HG03558 (cell line): Measurements from ENCODE around the gene TCF12.

ENCODE experiments used
- ATAC-seq: cut with Tn5 transposase; IDR thresholded peaks from one replicate; pipeline ENCODE4 v1.9.1; 2021; ENCODE audit warnings: moderate number of reproducible peaks; ENCODE audit not compliant: unreplicated experiment; ENCODE audit errors: extremely low read depth

The TCF12 gene

DNA sequence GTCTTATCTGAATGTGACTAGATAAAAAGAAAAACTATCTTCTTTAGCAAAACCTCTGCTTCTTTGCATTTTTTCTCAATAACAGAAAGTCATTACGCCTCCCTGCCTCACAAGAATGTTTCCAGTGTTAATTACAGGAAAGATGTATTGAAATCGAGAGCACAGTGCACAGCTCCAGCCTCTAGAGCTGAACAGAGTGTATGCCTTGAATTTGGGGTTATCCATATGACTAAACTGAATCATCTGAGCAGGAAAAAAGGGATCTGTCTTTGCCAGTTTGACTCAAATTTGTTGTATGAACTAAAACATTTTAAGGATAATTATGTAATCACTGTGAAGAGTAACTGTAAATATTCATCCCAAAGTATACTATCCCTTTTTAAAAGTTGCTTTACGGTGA, 308.7 kb downstream of the TCF12 start:
- no peak for ATAC-seq

DNA sequence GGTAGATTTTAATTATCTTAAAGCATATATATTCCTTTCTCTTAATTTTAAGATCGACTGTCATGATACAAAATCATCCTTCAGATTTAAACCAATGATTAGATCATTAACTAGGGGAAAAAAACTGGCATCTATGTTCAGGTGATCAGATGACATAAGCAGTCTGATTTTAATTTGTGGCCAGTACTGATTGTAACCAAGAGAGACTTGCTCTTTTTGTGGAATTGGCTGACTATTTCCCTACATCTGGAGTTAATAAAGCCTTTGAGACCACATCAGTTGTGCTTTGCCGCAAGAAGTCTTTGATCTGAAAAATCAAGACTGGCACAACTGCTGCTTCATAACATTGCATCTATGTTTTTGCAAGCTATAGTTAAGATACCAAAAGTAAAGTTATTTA, 309.5 kb downstream of the TCF12 start:
- no peak for ATAC-seq

DNA sequence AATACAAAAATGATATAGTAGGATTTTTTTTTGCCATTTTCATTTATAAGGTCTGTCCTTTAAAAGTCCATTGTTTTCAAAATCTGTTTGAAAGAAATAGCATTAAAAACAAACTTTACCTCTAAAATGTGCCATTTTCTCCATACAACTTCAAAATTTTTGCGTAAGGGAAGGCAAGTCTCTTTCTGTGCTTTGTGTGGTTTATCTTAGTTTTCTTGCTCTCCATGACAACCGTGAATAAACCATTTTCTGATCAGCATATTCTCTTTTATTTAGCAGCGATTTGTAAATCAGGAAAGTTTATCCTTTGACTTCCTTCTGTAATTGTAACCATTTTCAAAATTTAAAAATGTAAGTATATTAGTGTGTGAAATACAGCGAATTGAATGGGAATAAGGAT, 310.0 kb downstream of the TCF12 start:
- no peak for ATAC-seq

DNA sequence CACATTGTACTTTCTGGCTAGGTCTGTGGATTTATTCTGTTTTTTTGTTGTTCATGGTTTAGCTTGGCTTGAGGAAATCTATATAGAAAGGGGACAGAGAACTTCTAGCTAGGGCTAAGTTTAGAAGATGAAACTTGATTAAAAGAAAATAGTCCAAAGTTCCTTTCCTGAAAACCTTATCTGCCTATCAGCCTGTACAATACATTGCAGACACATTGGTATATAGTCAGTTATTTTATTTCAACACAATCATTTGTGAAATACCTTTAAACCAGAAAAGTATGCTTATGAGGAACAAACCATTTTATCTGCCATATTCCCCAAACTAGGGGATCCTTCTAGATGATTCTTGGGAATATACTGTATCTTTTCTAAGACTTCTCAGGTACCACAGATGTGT, 310.6 kb downstream of the TCF12 start:
- ATAC-seq: no peak

DNA sequence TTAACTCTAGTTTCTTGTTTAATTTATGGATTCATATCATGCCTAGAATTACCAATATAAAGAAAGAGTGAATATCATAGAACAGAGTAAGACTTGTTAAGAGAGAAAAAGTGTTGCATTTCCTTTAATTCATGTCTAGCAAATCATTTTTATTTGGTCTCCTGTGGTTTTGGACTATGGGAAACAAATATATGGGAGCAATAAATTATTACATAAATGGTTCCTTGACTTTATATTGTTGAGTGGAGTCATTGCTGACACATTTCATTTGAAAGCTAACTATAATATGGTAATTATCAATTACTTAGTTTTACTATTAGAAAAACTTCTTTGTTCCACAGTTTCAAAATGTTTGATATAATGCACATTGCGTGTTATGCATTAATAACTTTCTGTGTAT, 313.1 kb downstream of the TCF12 start:
- no peak for ATAC-seq

DNA sequence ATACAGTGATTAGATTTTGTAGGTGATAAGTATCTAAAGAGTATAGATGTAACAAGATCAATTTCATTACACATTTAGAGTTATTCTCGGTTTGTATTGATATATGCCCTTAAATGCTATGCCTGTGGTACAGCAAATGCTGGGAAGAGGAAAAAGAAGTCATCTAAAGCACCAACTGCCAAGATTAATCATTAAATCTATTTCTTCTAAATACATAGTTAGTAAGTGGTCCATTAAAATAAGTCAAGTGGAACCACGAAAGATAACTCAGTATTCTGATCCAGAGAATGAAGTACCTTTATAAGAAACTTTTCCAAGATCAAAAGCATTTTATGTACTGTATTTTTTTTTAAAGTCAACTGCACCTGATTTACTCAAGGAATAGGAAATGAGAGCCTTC, 315.7 kb downstream of the TCF12 start:
- ATAC-seq: no peak

DNA sequence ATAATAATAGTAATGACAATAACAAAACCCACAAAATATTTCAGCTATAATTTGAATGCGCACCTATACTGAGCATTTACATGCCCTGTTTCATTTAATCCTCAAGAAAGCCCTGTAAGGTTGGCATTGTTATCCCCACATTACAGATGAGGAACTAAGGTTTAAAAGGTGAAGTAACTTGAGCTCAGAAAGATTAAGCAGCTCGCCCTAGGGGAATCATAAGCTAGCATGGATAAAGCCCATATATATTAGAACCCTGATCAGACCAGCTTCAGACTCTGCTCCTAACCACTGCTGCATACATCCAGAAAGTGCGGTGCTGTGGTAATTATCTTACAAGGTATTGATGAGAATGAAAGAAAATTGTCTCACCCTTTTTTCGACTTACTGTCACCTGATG, 316.7 kb downstream of the TCF12 start:
- ATAC-seq: no peak

DNA sequence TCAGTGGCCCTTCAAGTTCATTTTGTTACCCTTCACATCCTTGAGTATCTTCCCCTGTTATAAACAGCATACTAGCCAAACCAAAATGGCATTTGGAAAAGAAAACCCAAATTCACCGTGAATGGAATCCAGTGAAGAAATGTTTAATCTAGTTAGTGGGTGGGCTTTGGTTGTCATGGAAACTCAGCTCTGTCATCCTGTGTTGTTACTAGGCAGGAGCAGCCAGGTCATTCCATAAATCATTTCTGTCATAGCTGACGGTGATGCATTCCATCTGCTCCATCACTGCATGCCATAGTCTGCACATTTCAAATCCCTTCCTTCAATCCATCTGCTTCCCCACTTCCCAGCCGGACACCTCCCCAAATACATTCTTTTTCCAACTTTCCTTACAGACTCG, 317.4 kb downstream of the TCF12 start:
- ATAC-seq: no peak

DNA sequence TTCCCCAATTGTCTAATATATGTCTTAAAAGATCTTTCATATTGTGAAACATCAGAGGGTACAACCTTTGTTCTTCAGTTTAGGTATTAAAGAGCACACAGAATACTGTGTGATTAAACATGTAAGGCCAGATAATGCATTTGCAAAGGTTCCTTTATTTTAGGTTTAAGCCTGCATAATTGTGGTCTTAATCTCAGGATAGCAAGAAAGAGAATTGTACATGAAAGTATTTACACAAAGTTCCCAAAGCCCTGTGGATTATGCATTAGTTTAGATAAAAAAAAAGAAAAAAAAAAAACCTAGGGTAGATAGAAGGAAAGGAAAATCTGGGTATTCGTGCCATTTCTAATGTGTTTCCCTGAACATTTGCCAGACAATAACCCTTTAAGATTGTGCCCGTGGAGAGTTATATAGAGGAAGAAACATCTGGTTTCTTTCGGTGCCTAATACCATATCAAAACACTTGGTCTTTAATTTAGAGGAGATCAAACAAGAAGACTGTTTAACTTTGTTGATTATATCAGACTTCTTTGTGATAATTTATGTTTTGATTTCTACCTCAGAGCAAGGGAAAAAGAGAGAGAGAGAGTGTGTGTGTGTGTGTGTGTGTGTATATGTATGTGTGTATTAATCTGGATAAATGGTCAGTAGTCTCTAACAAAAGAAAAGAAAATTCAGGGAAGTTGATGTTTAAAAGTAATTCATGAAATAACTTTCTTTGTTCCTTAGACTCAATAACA, 318.3 kb downstream of the TCF12 start:
- no peak for ATAC-seq

DNA sequence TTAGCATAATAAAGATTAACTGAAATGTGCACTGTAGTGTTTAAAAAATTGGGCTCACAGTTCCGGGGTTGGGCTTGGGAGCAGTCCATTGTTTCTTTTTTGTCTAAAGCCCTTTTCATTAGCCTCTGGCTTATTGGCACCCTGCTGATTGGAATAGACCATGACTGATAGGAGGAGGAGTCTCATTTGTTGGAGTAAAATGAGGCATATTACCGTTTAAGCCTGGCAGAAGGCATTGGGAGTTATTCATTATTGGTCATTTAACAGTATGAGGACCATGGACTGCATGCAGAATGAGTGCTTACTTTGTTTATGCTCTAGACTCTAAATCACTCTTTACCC, 318.8 kb downstream of the TCF12 start:
- ATAC-seq: no peak

DNA sequence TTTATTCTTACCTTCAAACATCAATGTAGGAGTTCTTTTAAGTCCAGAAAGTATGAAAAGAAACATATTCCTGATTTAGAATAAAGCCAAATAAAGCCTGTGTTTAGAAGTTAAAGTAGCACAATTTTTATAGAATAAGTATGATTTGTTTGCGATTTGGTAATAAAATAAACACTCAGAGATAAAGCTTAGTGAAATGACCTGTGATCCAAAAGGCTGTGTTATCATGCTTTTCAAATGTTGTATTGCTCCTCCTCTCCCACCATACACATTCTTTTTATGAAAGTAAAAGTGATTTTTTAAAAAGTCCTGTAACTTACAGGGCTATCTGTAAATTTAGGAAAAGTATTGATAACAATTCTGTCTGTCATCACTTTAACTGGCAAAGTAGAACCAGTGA, 319.2 kb downstream of the TCF12 start:
- ATAC-seq: no peak

DNA sequence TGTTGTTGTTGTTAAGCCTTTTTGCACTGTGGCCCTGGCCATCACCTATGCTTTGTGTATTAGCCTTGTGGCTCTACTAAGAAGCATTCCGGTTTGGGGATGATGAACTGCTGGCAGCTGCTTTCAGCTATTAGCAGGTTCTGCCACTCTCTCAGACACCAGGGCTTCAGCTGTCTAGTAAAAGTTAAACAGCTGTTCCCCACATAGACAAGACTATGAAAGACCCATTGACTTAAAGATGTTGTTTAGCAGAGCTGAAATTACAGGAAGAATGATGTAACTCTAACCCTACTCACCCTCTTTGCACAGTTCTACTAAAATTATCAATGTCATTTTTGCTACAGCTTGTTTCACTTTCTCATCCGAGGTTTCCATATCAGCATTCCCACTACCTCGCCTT, 326.7 kb downstream of the TCF12 start:
- ATAC-seq: no peak

DNA sequence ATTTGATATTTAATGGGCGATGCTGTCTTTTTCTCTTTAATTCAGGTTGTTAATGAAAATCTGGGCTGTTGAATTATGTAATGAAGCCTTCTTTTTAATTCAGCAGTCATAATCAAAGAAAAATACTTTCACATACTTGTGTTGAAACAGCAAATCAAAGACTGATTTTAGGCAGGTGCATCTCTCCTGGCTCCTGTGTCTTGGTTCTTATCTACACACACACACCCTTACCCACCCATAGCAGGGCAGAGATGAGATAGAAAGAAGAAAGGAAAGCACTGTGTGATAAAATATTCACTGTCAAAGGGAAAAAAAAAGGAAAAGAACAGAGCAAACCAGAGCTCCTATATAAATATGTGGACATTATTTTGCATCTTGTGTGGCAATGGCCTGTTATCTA, 327.3 kb downstream of the TCF12 start:
- no peak for ATAC-seq

DNA sequence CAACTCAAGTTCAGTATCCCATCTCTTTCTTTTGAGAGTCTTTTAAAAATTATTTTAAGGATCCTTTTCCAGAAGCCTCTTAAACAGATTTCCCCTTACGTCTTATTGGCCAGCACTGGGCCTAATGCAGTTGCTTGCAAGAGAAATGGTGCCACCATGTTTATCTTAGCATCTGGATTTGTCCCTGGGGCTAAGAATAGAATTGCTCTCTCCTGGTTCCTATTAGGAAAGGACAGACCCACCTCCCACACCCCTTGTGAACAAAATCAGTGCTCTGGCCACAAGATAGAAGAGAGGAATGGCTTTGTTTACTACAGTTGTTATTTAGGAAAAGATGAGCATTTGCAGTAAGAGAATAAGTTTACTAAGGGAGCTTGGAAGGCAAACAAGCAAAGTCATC, 329.6 kb downstream of the TCF12 start:
- ATAC-seq: no peak

DNA sequence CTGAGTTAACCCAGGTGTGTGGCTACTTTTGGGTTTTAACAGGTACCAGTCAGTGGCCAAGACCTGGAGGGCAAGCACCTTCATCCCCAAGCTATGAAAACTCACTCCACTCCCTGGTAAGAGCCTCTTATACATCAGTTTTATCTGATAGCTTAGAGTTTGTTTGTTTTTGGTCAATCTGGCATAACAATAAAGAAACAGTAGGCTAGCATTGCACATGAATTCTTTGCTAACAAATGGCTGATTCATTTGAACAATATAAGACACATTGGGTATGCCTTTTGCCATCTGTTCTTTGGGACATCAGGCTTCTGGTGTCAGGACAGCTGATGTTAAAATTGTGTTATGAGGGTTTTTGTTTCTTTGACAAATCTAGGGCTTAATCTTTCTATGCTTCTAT, 332.9 kb downstream of the TCF12 start:
- no peak for ATAC-seq

DNA sequence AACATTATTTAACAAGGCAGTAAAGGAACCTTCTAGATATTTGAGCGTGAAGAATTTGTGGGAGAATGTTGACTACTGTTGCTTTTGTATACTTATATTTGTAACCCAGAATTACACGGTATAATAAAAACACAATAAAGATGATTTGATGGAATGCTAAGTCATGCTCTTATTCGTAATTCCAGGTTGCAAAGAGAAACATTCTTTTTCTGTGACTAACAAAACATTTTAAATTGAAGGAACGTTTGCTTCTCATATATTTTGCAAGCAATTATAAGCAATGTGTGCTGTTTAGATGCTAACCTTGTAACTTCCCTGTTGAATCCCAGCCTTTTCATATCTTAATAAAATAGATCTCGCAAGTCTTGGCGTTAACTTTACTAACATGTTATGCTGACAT, 333.5 kb downstream of the TCF12 start:
- no peak for ATAC-seq

DNA sequence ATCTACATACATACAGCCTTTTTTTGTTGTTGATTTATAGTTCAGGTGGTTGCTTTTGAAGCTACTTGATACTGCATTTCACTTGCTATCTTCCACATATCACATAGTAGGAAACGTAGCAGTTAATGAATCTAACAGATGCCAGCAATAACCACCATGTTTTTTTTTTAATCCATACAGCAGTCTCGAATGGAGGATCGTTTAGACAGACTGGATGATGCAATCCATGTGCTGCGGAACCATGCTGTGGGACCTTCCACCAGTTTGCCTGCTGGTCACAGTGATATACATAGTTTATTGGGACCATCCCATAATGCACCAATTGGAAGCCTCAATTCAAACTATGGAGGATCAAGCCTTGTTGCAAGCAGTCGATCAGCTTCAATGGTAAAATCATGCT, 334.6 kb downstream of the TCF12 start:
- no peak for ATAC-seq

DNA sequence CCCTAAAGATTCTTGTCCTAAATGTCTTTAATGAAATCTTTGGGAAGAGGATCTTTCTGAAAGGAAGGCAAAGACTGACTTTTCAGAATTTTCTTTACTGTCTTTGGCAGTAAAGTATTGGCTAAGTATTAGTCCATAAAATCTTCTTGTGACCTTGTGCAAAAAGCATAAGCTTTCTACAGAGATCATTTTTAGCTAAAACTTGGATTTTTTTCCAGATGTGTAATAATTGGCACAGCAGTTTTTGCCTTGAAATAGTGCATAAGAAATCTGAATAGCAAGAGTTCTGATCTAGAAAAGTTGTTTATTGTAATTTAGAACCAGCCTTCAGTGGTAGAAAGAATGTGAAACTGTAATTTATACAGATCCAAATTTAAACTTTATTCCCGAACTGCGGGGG, 335.1 kb downstream of the TCF12 start:
- ATAC-seq: no peak

DNA sequence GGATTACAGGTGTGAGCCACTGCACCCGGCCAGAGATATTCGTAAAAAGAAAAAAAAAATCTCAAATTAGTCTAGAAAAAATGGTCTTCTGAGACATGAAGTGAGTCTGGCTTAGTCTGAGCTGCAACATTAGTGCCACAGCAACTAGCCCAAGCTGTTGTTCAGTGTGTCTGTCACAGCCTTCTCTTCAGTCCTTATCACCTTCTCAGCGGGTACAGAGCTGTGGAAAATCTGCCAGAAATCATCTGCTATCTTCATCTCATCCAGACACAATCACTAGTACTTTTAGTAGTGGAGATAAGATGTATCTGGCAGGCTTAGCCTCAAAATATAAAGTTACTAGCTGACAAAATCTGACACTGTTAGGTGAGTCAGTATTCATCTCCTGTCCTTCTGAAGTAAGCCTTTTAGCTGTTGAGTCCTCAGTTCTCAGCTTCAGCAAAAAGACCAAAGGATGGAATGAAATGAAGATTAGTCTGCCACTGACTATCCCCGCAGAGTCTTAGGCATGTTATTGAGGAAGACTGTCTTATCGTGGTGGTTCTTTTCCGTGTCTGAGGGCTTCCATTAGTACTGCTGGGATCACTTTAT, 337.4 kb downstream of the TCF12 start:
- ATAC-seq: no peak

DNA sequence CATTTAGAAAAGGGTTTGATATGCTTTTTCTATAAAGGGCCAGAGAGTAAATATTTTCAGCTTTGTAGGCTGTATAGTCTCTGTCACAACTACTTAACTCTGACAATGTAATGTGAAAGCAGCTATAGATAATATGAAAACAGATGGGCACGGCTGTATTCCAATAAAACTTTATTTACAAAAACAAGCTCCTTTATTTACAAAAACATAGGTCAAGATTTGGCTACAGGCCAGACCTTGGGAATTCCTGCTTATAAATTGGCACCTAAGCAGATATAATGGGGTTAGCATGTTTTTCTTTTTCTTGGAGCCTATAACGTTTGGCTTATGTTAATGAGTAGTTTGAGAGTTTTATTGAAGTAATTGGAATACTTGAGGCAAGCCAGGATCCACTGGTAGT, 338.5 kb downstream of the TCF12 start:
- no peak for ATAC-seq

DNA sequence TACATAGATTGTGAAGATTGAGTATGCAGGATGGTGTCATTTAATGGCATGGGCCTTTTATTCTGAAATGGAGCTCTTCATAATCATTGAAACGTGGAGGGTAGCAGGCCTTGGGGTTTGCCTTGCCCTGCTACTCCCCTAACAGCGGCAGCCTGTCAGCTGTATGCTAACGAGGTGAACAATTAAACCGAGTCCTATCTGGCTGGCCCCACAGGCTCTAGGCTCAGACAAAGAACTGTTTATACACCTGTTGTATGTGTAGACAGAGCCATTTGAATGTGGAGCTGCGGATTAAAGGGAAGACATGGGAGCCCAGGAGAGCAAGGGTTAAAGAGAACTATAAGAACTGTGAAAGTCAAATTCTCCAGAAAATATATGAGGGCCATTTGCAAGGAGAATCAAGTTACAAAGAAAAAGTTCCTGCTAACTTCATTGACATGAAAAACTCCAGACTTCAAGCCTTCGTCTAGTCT, 341.2 kb downstream of the TCF12 start:
- ATAC-seq: no peak

DNA sequence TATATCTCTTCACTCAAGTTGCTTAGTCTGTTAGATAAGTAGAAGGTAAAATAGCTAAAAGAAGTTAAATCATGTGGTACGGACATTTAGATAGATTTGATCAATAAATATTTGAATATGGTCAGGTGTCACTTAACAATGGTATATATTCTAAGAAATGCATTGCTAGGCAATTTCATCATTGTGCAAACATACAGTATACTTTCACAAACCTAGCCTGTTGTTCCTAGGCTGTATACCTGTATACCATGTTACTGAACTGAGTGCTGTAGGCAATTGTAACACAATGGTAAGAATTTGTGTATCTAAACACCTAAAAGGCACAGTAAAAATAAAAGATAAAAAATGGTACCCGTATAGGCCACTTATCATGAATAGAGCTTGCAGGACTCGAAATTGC, 345.1 kb downstream of the TCF12 start:
- no peak for ATAC-seq
